ENCODE measurements around the gene GNL1. TPM values are rescaled to one million over a fixed set of nuclear protein-coding genes. Genes with fewer than 3 reads are reported as not detected.

GNL1 gene
- total and polyA plus RNA-seq, 2 donors (not counting 1 experiment from before 2014, with no cell fraction given), result 36.0 to 107 TPM

- no peak for ATAC-seq (ENCODE audit: low read depth)
- no peak overlapping the region for H3K4me3 Mint-ChIP-seq
- no peak for TF ChIP-seq EZH2 (IDR thresholded peaks at IDR 0.05; ENCODE audit: borderline replicate concordance, insufficient read depth, low read depth, low read length, poor library complexity, severe bottlenecking)
- no peak for TF ChIP-seq CTCF (IDR thresholded peaks at IDR 0.05)
- ChIA-PET CTCF (interaction anchor here (1.4 to 12.2 kb wide), 5 partner anchors 45 to 106 kb away, joined by 4 to 295 read pairs (median 4); partner anchors contain the start of gene DHX16), POLR2A (interaction anchor here (0.7 to 0.8 kb wide), 2 partner anchors 19 to 100 kb away, joined by 3 read pairs; partner anchors contain the start of gene ABCF1)
- H3K9me3 Mint-ChIP-seq (ENCODE audit: insufficient read depth), result no peaks in the 10 kb centered on the region
- H3K4me3 ChIP-seq (ENCODE audit: control extremely low read depth in 1 of 5, extremely low read depth in 1 of 5, insufficient read depth in 1 of 5, low read depth in 2 of 5, low read length in 4 of 5), result no peak overlapping the region
- DNase-seq, result no peak
- no peak overlapping the region for H3K27ac ChIP-seq (ENCODE audit: low read length in 2 of 2)
- H4K20me1 ChIP-seq (ENCODE audit: control insufficient read depth, insufficient read depth, low read length, poor library complexity, severe bottlenecking), result peaks cover 16% of the 10 kb centered on the region
- H3K27ac Mint-ChIP-seq, result no peak overlapping the region
- no peak overlapping the region for H2AFZ ChIP-seq (ENCODE audit: insufficient read depth, low read depth, low read length, poor library complexity, severe bottlenecking)
- H3K9ac ChIP-seq (ENCODE audit: low read length), result no peak overlapping the region
- intact Hi-C loops (cut with micrococcal nuclease), result no loop called here
- no peaks in the 10 kb centered on the region for H3K27me3 ChIP-seq (replicated peaks in 1 of 4; ENCODE audit: control extremely low read depth in 1 of 4, control insufficient read depth in 3 of 4, insufficient read depth in 4 of 4, low read length in 3 of 4)
- no peak overlapping the region for H3K4me2 ChIP-seq (replicated peaks; ENCODE audit: low read depth, low read length, poor library complexity, severe bottlenecking)
- H3K27me3 Mint-ChIP-seq, result no peaks in the 10 kb centered on the region
- WGBS (ENCODE audit: insufficient coverage), result 94% methylated on average over 12 of the region's 15 CpGs
- no peaks in the 10 kb centered on the region for H3K4me1 ChIP-seq (ENCODE audit: control insufficient read depth in 2 of 2, insufficient read depth in 2 of 2, low read length in 2 of 2)
- H3K79me2 ChIP-seq (ENCODE audit: control insufficient read depth, insufficient read depth, low read length), result peaks cover 14% of the 10 kb centered on the region
- H3K4me1 Mint-ChIP-seq, result no peaks in the 10 kb centered on the region
- H3K36me3 ChIP-seq (replicated peaks in 1 of 2; ENCODE audit: control extremely low read depth in 1 of 2, control insufficient read depth in 1 of 2, extremely low read depth in 1 of 2, insufficient read depth in 2 of 2, low read length in 1 of 2), result peaks cover 15 to 69% of the 10 kb centered on the region in 2 experiments
- no peaks in the 10 kb centered on the region for H3K9me3 ChIP-seq (ENCODE audit: control extremely low read depth in 1 of 3, control insufficient read depth in 2 of 3, insufficient read depth in 1 of 3, low read length in 2 of 3)
Observed at GRCh38 chr6:30589754-30590358, 33.6 kb upstream of the GNL1 start.

DNA sequence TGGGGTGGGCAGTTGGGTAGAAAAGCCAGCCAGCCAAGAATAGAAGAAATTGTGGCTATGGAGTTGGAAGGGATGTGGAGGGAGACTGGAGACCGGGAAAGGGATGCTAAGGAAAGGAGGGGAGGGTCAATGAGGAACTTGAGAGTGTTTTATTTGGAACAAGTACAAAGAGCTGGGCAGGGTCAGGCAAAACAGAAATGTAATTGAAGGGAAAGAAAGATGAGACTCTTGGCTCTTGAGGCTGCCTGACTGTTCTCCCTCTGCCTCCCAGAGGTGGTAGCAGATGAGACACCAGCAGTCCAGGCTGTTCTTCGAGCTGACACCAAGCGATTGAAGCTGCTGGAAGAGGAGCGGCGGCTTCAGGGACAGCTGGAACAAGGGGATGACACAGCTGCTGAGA is 27.6 kb upstream of the GNL1 start:
- no peak overlapping the region for H2AFZ ChIP-seq (ENCODE audit: insufficient read depth, low read depth, low read length, poor library complexity, severe bottlenecking)
- DNase-seq (no peak), ATAC-seq (ENCODE audit: low read depth) (no peak)
- no peak overlapping the region for H3K9ac ChIP-seq (ENCODE audit: low read length)
- peaks cover 19% of the 10 kb centered on the region for H3K79me2 ChIP-seq (ENCODE audit: control insufficient read depth, insufficient read depth, low read length)
- Mint-ChIP-seq H3K27ac (no peak overlapping the region), H3K27me3 (no peaks in the 10 kb centered on the region), H3K9me3 (ENCODE audit: insufficient read depth) (no peaks in the 10 kb centered on the region), H3K4me3 (no peak overlapping the region), H3K4me1 (no peaks in the 10 kb centered on the region)
- intact Hi-C loops (cut with micrococcal nuclease), result no loop called here
- ChIA-PET CTCF (interaction anchor here (1.3 to 3.9 kb wide), 3 partner anchors 14 to 104 kb away, joined by 4 to 17 read pairs (median 7); no protein-coding TSS in a partner anchor), POLR2A (no interaction called here)
- TF ChIP-seq CTCF (IDR thresholded peaks at IDR 0.05) (no peak), EZH2 (IDR thresholded peaks at IDR 0.05; ENCODE audit: borderline replicate concordance, insufficient read depth, low read depth, low read length, poor library complexity, severe bottlenecking) (no peak)
- H3K36me3 ChIP-seq (replicated peaks in 1 of 2; ENCODE audit: control extremely low read depth in 1 of 2, control insufficient read depth in 1 of 2, extremely low read depth in 1 of 2, insufficient read depth in 2 of 2, low read length in 1 of 2), result peaks cover 4 to 85% of the 10 kb centered on the region in 2 experiments
- no peak overlapping the region for H3K4me2 ChIP-seq (replicated peaks; ENCODE audit: low read depth, low read length, poor library complexity, severe bottlenecking)
- H3K9me3 ChIP-seq (ENCODE audit: control extremely low read depth in 1 of 3, control insufficient read depth in 2 of 3, insufficient read depth in 1 of 3, low read length in 2 of 3), result no peaks in the 10 kb centered on the region
- no peak overlapping the region for H3K4me3 ChIP-seq (ENCODE audit: control extremely low read depth in 1 of 5, extremely low read depth in 1 of 5, insufficient read depth in 1 of 5, low read depth in 2 of 5, low read length in 4 of 5)
- WGBS (ENCODE audit: insufficient coverage), result 100% methylated on average over 5 of the region's 5 CpGs
- H3K27ac ChIP-seq (ENCODE audit: low read length in 2 of 2), result no peak overlapping the region
- peaks cover 11% of the 10 kb centered on the region for H4K20me1 ChIP-seq (ENCODE audit: control insufficient read depth, insufficient read depth, low read length, poor library complexity, severe bottlenecking)
- H3K4me1 ChIP-seq (ENCODE audit: control insufficient read depth in 2 of 2, insufficient read depth in 2 of 2, low read length in 2 of 2), result no peaks in the 10 kb centered on the region
- no peaks in the 10 kb centered on the region for H3K27me3 ChIP-seq (replicated peaks in 1 of 4; ENCODE audit: control extremely low read depth in 1 of 4, control insufficient read depth in 3 of 4, insufficient read depth in 4 of 4, low read length in 3 of 4)

All from B cell (primary cell).